Muscle layer of duodenum (tissue), 2 donors: Measurements from ENCODE around the gene TAX1BP3.

Experiments
- H3K27ac ChIP-seq: one replicate; pipeline ENCODE4 v1.7.0; 2013; ENCODE audit warnings: mild to moderate bottlenecking, low read length
- H3K27me3 ChIP-seq: one replicate; pipeline ENCODE4 v1.7.0; 2013; ENCODE audit warnings: low read depth, mild to moderate bottlenecking, control low read depth, low read length
- H3K36me3 ChIP-seq, 2 donors: one replicate each; pipeline ENCODE4 v1.7.0; 2013; ENCODE audit warnings: low read length in 2 of 2, control low read depth in 1 of 2, mild to moderate bottlenecking in 1 of 2; ENCODE audit not compliant: insufficient read depth in 2 of 2, control insufficient read depth in 1 of 2
- H3K4me1 ChIP-seq, 2 donors: one replicate each; pipeline ENCODE4 v1.7.0; 2013; ENCODE audit warnings: low read length in 2 of 2, mild to moderate bottlenecking in 2 of 2, control low read depth in 1 of 2, moderate library complexity in 1 of 2; ENCODE audit not compliant: insufficient read depth in 2 of 2, control insufficient read depth in 1 of 2
- H3K4me3 ChIP-seq, 2 donors: one replicate each; pipeline ENCODE4 v1.7.0; 2013; ENCODE audit warnings: low read length in 2 of 2, low read depth in 1 of 2, mild to moderate bottlenecking in 1 of 2
- H3K9me3 ChIP-seq, 2 donors: one replicate each; pipeline ENCODE4 v1.7.0; 2013; ENCODE audit warnings: low read length in 2 of 2, control low read depth in 1 of 2, mild to moderate bottlenecking in 1 of 2; ENCODE audit not compliant: control insufficient read depth in 1 of 2
- donor health status: healthy.

TAX1BP3 gene

GRCh38 chr17:3656755-3657587 lies 11.4 kb downstream of the TAX1BP3 start:
- Histone ChIP-seq H3K4me1 (peaks cover 0 to 14% of the 10 kb centered on the region in 2 donors), H3K27ac (no peak overlapping the region), H3K9me3 (no peaks in the 10 kb centered on the region), H3K27me3 (no peaks in the 10 kb centered on the region), H3K4me3 (no peak overlapping the region), H3K36me3 (peaks cover 0 to 17% of the 10 kb centered on the region in 2 donors)

DNA sequence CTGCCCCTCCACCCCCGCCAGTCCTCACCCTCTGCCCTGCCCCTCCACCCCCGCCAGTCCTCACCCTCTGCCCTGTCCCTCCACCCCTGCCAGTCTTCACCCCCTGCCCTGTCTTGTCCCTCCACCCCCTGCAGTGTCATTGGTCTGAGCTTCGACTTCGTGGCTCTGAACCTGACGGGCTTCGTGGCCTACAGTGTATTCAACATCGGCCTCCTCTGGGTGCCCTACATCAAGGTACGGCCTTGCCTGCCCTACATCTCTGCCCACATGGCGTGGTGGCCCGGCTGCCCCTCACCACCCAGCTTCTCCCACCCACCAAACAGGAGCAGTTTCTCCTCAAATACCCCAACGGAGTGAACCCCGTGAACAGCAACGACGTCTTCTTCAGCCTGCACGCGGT lies 12.0 kb downstream of the TAX1BP3 start:
- H3K9me3 ChIP-seq, result no peaks in the 10 kb centered on the region
- no peak overlapping the region for H3K4me3 ChIP-seq
- peaks cover 0 to 14% of the 10 kb centered on the region in 2 donors for H3K4me1 ChIP-seq
- H3K36me3 ChIP-seq, result peaks cover 0 to 12% of the 10 kb centered on the region in 2 donors
- no peaks in the 10 kb centered on the region for H3K27me3 ChIP-seq
- no peak overlapping the region for H3K27ac ChIP-seq

GRCh38 chr17:3655766-3656165 lies 12.6 kb downstream of the TAX1BP3 start:
- Histone ChIP-seq H3K27ac (no peak overlapping the region), H3K4me1 (peaks cover 0 to 14% of the 10 kb centered on the region in 2 donors), H3K4me3 (no peak overlapping the region), H3K27me3 (no peaks in the 10 kb centered on the region), H3K9me3 (no peaks in the 10 kb centered on the region), H3K36me3 (peaks cover 0 to 8% of the 10 kb centered on the region in 2 donors)

GRCh38 chr17:3647769-3648555 lies 20.4 kb downstream of the TAX1BP3 start:
- H3K4me1 ChIP-seq, result no peaks in the 10 kb centered on the region
- H3K36me3 ChIP-seq, result peaks cover 3 to 14% of the 10 kb centered on the region in 2 donors

GRCh38 chr17:3647251-3647650 lies 21.1 kb downstream of the TAX1BP3 start:
- Histone ChIP-seq H3K4me1 (no peaks in the 10 kb centered on the region), H3K27me3 (no peaks in the 10 kb centered on the region), H3K4me3 (no peak overlapping the region), H3K36me3 (peaks cover 6 to 10% of the 10 kb centered on the region in 2 donors), H3K27ac (no peak overlapping the region), H3K9me3 (no peaks in the 10 kb centered on the region)

More at GRCh38 chr17:3647769-3648555, 20.4 kb downstream of the TAX1BP3 start:
- H3K27me3 ChIP-seq, result no peaks in the 10 kb centered on the region
- H3K27ac ChIP-seq, result no peak overlapping the region
- H3K4me3 ChIP-seq, result no peak overlapping the region
- no peaks in the 10 kb centered on the region for H3K9me3 ChIP-seq

GRCh38 chr17:3645310-3645709 lies 23.1 kb downstream of the TAX1BP3 start:
- Histone ChIP-seq H3K27ac (no peak overlapping the region), H3K9me3 (no peaks in the 10 kb centered on the region), H3K4me1 (no peaks in the 10 kb centered on the region), H3K4me3 (no peak overlapping the region), H3K36me3 (peaks cover 6 to 10% of the 10 kb centered on the region in 2 donors), H3K27me3 (no peaks in the 10 kb centered on the region)

- no peaks in the 10 kb centered on the region for H3K27me3 ChIP-seq
- no peaks in the 10 kb centered on the region for H3K9me3 ChIP-seq
- no peaks in the 10 kb centered on the region for H3K4me1 ChIP-seq
- peaks cover 10 to 14% of the 10 kb centered on the region in 2 donors for H3K36me3 ChIP-seq
- H3K4me3 ChIP-seq, result no peak overlapping the region
- H3K27ac ChIP-seq, result no peak overlapping the region
Observed at GRCh38 chr17:3643889-3644349, 24.5 kb downstream of the TAX1BP3 start.

- peaks cover 5 to 10% of the 10 kb centered on the region in 2 donors for H3K36me3 ChIP-seq
Observed at GRCh38 chr17:3641717-3642486, 26.5 kb downstream of the TAX1BP3 start.

DNA sequence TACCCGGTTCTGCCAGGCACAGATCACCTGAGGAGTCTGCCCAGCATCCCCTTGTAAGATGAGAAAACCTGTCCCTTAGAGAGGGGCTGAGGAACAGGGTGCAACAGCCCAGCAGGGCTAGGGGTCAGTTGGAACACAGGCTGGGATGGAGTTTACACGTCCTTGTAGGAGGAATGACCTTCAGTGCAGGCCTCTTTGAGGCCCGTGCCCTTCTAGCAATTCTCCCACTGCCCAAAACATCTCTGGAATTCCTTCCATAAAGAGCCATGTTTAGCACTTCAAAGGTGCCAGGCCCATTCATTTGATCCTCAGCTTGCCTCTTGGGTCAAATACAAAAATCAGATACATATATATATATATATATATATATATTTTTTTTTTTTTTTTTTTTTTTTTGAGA lies 27.4 kb downstream of the TAX1BP3 start:
- no peaks in the 10 kb centered on the region for H3K27me3 ChIP-seq
- no peak overlapping the region for H3K4me3 ChIP-seq
- no peaks in the 10 kb centered on the region for H3K9me3 ChIP-seq
- H3K27ac ChIP-seq, result no peak overlapping the region
- peaks cover 0 to 9% of the 10 kb centered on the region in 2 donors for H3K4me1 ChIP-seq
- peaks cover 4 to 10% of the 10 kb centered on the region in 2 donors for H3K36me3 ChIP-seq

More at GRCh38 chr17:3641717-3642486, 26.5 kb downstream of the TAX1BP3 start:
- no peaks in the 10 kb centered on the region for H3K9me3 ChIP-seq
- no peaks in the 10 kb centered on the region for H3K27me3 ChIP-seq
- H3K4me3 ChIP-seq, result no peak overlapping the region
- peaks cover 0 to 8% of the 10 kb centered on the region in 2 donors for H3K4me1 ChIP-seq
- no peak overlapping the region for H3K27ac ChIP-seq

GRCh38 chr17:3639981-3640596 lies 28.3 kb downstream of the TAX1BP3 start:
- Histone ChIP-seq H3K4me3 (no peak overlapping the region), H3K4me1 (peaks cover 0 to 12% of the 10 kb centered on the region in 2 donors), H3K9me3 (no peaks in the 10 kb centered on the region), H3K27me3 (no peaks in the 10 kb centered on the region), H3K27ac (no peak overlapping the region), H3K36me3 (peaks cover 4 to 10% of the 10 kb centered on the region in 2 donors)
